SK-N-SH (cell line): ENCODE data around the gene HMOX1. TPM values are rescaled to one million over a fixed set of nuclear protein-coding genes. Genes with fewer than 3 reads are reported as not detected.

Experiments used
- CTCF ChIA-PET: fragments of 300-600, 350-600 bp; formaldehyde crosslinking; extraction: SDS; loops from one replicate; lab custom pipeline; 2021; lab: Yijun Ruan, JAX
- POLR2A ChIA-PET: fragments of 350-600 bp; sonication (Branson Sonifier 250); formaldehyde crosslinking; extraction: SDS; loops from one replicate; lab custom pipeline; 2020; ENCODE audit warnings: antibody characterized with exemption, inconsistent platforms; lab: Yijun Ruan, JAX
- DNase-seq: peaks from one replicate; pipeline ENCODE4 v3.0.0; 2012
- H2AFZ ChIP-seq: fragments of 200-600 bp; sonication (generic); 2 replicates; pipeline ENCODE4 v1.8.1; 2016; ENCODE audit warnings: antibody characterized with exemption, mild to moderate bottlenecking, low read depth
- H3F3A ChIP-seq: fragments of 200-600 bp; sonication (generic); replicated peaks from 2 replicates; pipeline ENCODE3; 2016; ENCODE audit warnings: antibody characterized with exemption, mild to moderate bottlenecking; ENCODE audit not compliant: insufficient read depth
- H3K27ac ChIP-seq, 2 experiments: fragments of 200-500 bp in 1 of 2; fragments of 200-600 bp in 1 of 2; sonication (Bioruptor generic) in 1 of 2; sonication (generic), shearing (Covaris generic) in 1 of 2; 2 replicates each; pipeline versions ENCODE4 v1.5.1 to v1.6.1; 2014 to 2016; ENCODE audit warnings: low read depth in 2 of 2, inconsistent platforms in 1 of 2, low read length in 1 of 2, mild to moderate bottlenecking in 1 of 2, mixed read lengths in 1 of 2
- H3K27me3 ChIP-seq: fragments of 200-600 bp; sonication (generic), shearing (Covaris generic); 2 replicates; pipeline ENCODE4 v1.6.1; 2016; ENCODE audit warnings: mixed run types; ENCODE audit not compliant: insufficient read depth
- H3K36me3 ChIP-seq, 2 experiments: fragments of 200-500 bp in 1 of 2; fragments of 200-600 bp in 1 of 2; sonication (Bioruptor generic) in 1 of 2; sonication (generic) in 1 of 2; replicated peaks in 1 of 2; 2 replicates each; pipeline versions ENCODE3 to v1.5.1; 2014 to 2016; ENCODE audit warnings: low read length in 1 of 2, mild to moderate bottlenecking in 1 of 2; ENCODE audit not compliant: insufficient read depth in 2 of 2, control insufficient read depth in 1 of 2
- H3K4me1 ChIP-seq, 2 experiments: fragments of 200-500 bp in 1 of 2; fragments of 200-600 bp in 1 of 2; sonication (Bioruptor generic) in 1 of 2; sonication (generic), shearing (Covaris generic) in 1 of 2; 2 replicates each; pipeline versions ENCODE4 v1.5.1 to v1.6.1; 2014 to 2016; ENCODE audit warnings: low read depth in 1 of 2, low read length in 1 of 2, mixed run types in 1 of 2; ENCODE audit not compliant: insufficient read depth in 2 of 2, control insufficient read depth in 1 of 2
- H3K4me2 ChIP-seq: fragments of 200-600 bp; sonication (generic), shearing (Covaris generic); 2 replicates; pipeline ENCODE4 v1.6.1; 2017; ENCODE audit warnings: mixed run types
- H3K4me3 ChIP-seq, 2 experiments: fragments of 200-500 bp in 1 of 2; fragments of 200-600 bp in 1 of 2; sonication (Bioruptor generic) in 1 of 2; sonication (generic), shearing (Covaris generic) in 1 of 2; 2 replicates each; pipeline versions ENCODE4 v1.5.1 to v1.8.1; 2014 to 2016; ENCODE audit warnings: low read depth in 2 of 2, inconsistent platforms in 1 of 2, low read length in 1 of 2, mild to moderate bottlenecking in 1 of 2, mixed read lengths in 1 of 2, moderate library complexity in 1 of 2
- H3K79me2 ChIP-seq: fragments of 200-600 bp; sonication (generic); 2 replicates; pipeline ENCODE4 v1.8.1; 2017; ENCODE audit warnings: mild to moderate bottlenecking; ENCODE audit not compliant: insufficient read depth
- H3K9ac ChIP-seq: fragments of 200-600 bp; sonication (generic); 2 replicates; pipeline ENCODE4 v1.6.1; 2017; ENCODE audit warnings: mixed run types
- H3K9me2 ChIP-seq: fragments of 200-600 bp; sonication (generic); 2 replicates; pipeline ENCODE4 v1.6.1; 2017; ENCODE audit warnings: mixed run types
- H3K9me3 ChIP-seq: fragments of 200-600 bp; sonication (generic); 2 replicates; pipeline ENCODE4 v1.6.1; 2017; ENCODE audit warnings: mixed run types, mild to moderate bottlenecking, moderate library complexity
- H4K20me1 ChIP-seq: fragments of 200-600 bp; sonication (generic); 2 replicates; pipeline ENCODE4 v1.6.1; 2017; ENCODE audit warnings: mild to moderate bottlenecking, mixed run types; ENCODE audit not compliant: insufficient read depth
- ELF1 ChIP-seq: IDR thresholded peaks from 2 replicates; pipeline ENCODE4 v1.4.0; 2012
- EZH2phosphoT487 ChIP-seq: fragments of 200-600 bp; sonication (generic); IDR thresholded peaks from 2 replicates; pipeline ENCODE4 v1.6.1; 2017; ENCODE audit warnings: low read depth, mixed run types, mild to moderate bottlenecking, antibody characterized with exemption, moderate library complexity, borderline replicate concordance
- FOSL2 ChIP-seq: IDR thresholded peaks from 2 replicates; pipeline ENCODE4 v1.4.0; 2012; ENCODE audit warnings: low read depth, mild to moderate bottlenecking, moderate library complexity, borderline replicate concordance
- FOXM1 ChIP-seq: IDR thresholded peaks from 2 replicates; pipeline ENCODE4 v1.4.0; 2012; ENCODE audit warnings: low read depth, mild to moderate bottlenecking
- GATA2 ChIP-seq: sonication (generic); formaldehyde crosslinking; IDR thresholded peaks from 2 replicates; pipeline ENCODE4 v1.5.0; 2020; ENCODE audit warnings: mild to moderate bottlenecking, missing genetic modification reagents
- JUND ChIP-seq: IDR thresholded peaks from 2 replicates; pipeline ENCODE4 v1.4.0; 2012
- MAX ChIP-seq: IDR thresholded peaks from 2 replicates; pipeline ENCODE4 v1.4.0; 2012; ENCODE audit warnings: low read depth
- MXI1 ChIP-seq: IDR thresholded peaks from 2 replicates; pipeline ENCODE4 v1.6.1; 2012; ENCODE audit warnings: mild to moderate bottlenecking, low read depth, low read length, improper control_type of control experiment
- NFIC ChIP-seq: IDR thresholded peaks from 2 replicates; pipeline ENCODE4 v1.4.0; 2012; ENCODE audit warnings: borderline replicate concordance
- RAD21 ChIP-seq: IDR thresholded peaks from 2 replicates; pipeline ENCODE4 v1.6.1; 2012; ENCODE audit warnings: mild to moderate bottlenecking, low read length
- SIN3A ChIP-seq: IDR thresholded peaks from 2 replicates; pipeline ENCODE4 v1.6.1; 2012; ENCODE audit warnings: low read depth, mild to moderate bottlenecking, low read length, moderate library complexity, borderline replicate concordance
- SMC3 ChIP-seq: IDR thresholded peaks from 2 replicates; pipeline ENCODE4 v1.6.1; 2012; ENCODE audit warnings: low read depth, low read length, improper control_type of control experiment
- TEAD4 ChIP-seq: IDR thresholded peaks from 2 replicates; pipeline ENCODE4 v1.4.0; 2012; ENCODE audit warnings: mild to moderate bottlenecking, borderline replicate concordance; ENCODE audit not compliant: insufficient read depth
- YY1 ChIP-seq: IDR thresholded peaks from 2 replicates; pipeline ENCODE4 v1.4.0; 2012; ENCODE audit warnings: low read depth, mild to moderate bottlenecking
- WGBS: methylation state at CpG from one replicate; pipeline ENCODE4 v1.1.6; 2017; ENCODE audit warnings: low lambda C conversion rate; 5-methylcytosine and 5-hydroxymethylcytosine counted together
- polyA plus RNA-seq, 3 experiments: library from polyadenylated mRNA; depleted of rRNA; stranded (reverse); fragments of >200 nt; gene quantifications; 2 replicates each; pipeline ENCODE4 v1.2.3, GENCODE V29; 2012
- TF ChIP-seq, protein P1 (sequence below): fragments of 200-600 bp; sonication (generic); IDR thresholded peaks from 2 replicates; pipeline ENCODE4 v1.6.1; 2017; ENCODE audit warnings: antibody characterized with exemption, mild to moderate bottlenecking, moderate library complexity

HMOX1 gene
- polyA plus RNA-seq, 1 of the 3 experiments (the other 2 are of a cell fraction) = 13.7 TPM

DNA sequence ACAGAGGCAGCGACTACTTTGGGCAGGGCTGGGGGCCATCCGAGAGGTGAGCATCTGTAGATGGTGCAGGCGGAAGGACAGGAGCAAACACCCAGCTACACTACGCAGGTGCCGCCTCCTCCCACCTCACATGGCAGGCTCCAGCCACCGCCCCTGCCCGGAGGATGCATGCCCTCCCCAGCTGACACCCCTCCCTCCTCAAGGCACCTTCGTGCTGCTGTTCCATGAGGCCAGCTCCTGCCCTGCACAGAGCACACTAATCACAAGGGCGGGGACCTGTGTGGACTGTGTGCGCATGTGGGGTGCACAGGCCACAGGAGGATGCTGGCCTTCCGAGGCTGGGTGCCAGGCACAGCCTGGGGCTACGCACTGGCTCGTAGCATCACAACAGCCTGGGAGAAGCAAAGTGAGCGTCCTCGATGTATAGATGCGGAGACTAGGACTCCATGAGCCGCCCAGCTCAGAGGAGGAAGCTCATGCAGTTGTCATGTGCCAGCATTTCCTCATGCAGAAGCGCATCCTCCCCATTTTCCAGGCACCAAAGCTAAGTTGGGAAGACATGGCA, 32.8 kb upstream of the HMOX1 start (continued):
- TF ChIP-seq ELF1 (no peak), MXI1 (no peak), NFIC (no peak), SIN3A (no peak), MAX (no peak)
- TF ChIP-seq, protein P1, sequence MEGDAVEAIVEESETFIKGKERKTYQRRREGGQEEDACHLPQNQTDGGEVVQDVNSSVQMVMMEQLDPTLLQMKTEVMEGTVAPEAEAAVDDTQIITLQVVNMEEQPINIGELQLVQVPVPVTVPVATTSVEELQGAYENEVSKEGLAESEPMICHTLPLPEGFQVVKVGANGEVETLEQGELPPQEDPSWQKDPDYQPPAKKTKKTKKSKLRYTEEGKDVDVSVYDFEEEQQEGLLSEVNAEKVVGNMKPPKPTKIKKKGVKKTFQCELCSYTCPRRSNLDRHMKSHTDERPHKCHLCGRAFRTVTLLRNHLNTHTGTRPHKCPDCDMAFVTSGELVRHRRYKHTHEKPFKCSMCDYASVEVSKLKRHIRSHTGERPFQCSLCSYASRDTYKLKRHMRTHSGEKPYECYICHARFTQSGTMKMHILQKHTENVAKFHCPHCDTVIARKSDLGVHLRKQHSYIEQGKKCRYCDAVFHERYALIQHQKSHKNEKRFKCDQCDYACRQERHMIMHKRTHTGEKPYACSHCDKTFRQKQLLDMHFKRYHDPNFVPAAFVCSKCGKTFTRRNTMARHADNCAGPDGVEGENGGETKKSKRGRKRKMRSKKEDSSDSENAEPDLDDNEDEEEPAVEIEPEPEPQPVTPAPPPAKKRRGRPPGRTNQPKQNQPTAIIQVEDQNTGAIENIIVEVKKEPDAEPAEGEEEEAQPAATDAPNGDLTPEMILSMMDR = no peak

GRCh38 chr22:35348703-35349102, 32.2 kb upstream of the HMOX1 start:
- no peak overlapping the region for H3K9ac ChIP-seq
- ChIA-PET CTCF (interaction anchor here (1.0 to 5.3 kb wide), 4 partner anchors 13 to 930 kb away, joined by 3 to 42 read pairs (median 6); no protein-coding TSS in a partner anchor), POLR2A (no interaction called here)
- H3K9me3 ChIP-seq = no peaks in the 10 kb centered on the region
- no peak for TF ChIP-seq FOSL2
- TF ChIP-seq SMC3 = no peak
- no peak for TF ChIP-seq JUND
- TF ChIP-seq, protein P1 = no peak
- TF ChIP-seq FOXM1 = no peak
- TF ChIP-seq TEAD4 = no peak
- TF ChIP-seq MXI1 = no peak
- no peak for TF ChIP-seq RAD21
- no peak for TF ChIP-seq YY1
- TF ChIP-seq GATA2 (CRISPR knock-in tag) = no peak
- no peak for TF ChIP-seq NFIC
- TF ChIP-seq EZH2phosphoT487 = no peak
- no peak for TF ChIP-seq MAX
- TF ChIP-seq, all 33 proteins: peak for 0
- no peak overlapping the region for H2AFZ ChIP-seq
- H3K36me3 ChIP-seq = no peaks in the 10 kb centered on the region
- WGBS = 100% methylated on average over 1 of the region's 5 CpGs
- H3K27ac ChIP-seq = no peak overlapping the region; a peak in 1 of 4 replicates
- H3K27me3 ChIP-seq = no peaks in the 10 kb centered on the region
- H3K9me2 ChIP-seq = no peaks in the 10 kb centered on the region
- H3K4me3 ChIP-seq = no peak overlapping the region
- H3K79me2 ChIP-seq = no peaks in the 10 kb centered on the region
- no peak for DNase-seq
- H3F3A ChIP-seq = no peaks in the 10 kb centered on the region
- no peak overlapping the region for H3K4me2 ChIP-seq
- no peaks in the 10 kb centered on the region for H4K20me1 ChIP-seq
- H3K4me1 ChIP-seq = peaks cover 5 to 24% of the 10 kb centered on the region in 2 experiments; a peak in 2 of 4 replicates
